ENCODE measurements around the gene NDFIP2.
"Not testable (repeated sequence)": the region's sequence is repeated elsewhere in the genome, so short reads cannot be mapped to it uniquely, and the experiment has no call there.

NDFIP2 gene

DNA sequence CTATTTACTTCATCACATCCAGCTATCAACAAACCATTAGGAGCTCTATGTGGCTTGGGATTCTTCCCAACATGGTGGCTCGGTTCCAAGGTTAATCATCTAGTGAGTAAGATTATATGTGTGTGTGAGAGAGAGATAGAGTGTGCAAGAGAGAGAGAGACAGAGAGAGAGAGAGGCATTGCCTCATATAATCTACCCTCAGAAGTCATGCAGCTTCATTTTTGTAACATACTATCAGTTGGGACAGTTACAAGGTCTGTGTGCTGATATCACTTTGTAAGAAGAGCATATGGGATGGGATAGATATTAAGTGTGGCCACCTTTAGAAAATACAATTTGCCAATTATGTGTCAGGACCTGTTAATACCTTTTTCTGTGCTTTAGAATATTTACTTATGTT, 104.1 kb downstream of the NDFIP2 start:
- DNase-seq (ENCODE audit: low read depth), result no peak
- TF ChIP-seq, protein P1, sequence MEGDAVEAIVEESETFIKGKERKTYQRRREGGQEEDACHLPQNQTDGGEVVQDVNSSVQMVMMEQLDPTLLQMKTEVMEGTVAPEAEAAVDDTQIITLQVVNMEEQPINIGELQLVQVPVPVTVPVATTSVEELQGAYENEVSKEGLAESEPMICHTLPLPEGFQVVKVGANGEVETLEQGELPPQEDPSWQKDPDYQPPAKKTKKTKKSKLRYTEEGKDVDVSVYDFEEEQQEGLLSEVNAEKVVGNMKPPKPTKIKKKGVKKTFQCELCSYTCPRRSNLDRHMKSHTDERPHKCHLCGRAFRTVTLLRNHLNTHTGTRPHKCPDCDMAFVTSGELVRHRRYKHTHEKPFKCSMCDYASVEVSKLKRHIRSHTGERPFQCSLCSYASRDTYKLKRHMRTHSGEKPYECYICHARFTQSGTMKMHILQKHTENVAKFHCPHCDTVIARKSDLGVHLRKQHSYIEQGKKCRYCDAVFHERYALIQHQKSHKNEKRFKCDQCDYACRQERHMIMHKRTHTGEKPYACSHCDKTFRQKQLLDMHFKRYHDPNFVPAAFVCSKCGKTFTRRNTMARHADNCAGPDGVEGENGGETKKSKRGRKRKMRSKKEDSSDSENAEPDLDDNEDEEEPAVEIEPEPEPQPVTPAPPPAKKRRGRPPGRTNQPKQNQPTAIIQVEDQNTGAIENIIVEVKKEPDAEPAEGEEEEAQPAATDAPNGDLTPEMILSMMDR (conservative IDR thresholded peaks at IDR 0.05; ENCODE audit: low read length), result no peak
- H3K4me3 ChIP-seq (ENCODE audit: low read length), result no peak overlapping the region

DNA sequence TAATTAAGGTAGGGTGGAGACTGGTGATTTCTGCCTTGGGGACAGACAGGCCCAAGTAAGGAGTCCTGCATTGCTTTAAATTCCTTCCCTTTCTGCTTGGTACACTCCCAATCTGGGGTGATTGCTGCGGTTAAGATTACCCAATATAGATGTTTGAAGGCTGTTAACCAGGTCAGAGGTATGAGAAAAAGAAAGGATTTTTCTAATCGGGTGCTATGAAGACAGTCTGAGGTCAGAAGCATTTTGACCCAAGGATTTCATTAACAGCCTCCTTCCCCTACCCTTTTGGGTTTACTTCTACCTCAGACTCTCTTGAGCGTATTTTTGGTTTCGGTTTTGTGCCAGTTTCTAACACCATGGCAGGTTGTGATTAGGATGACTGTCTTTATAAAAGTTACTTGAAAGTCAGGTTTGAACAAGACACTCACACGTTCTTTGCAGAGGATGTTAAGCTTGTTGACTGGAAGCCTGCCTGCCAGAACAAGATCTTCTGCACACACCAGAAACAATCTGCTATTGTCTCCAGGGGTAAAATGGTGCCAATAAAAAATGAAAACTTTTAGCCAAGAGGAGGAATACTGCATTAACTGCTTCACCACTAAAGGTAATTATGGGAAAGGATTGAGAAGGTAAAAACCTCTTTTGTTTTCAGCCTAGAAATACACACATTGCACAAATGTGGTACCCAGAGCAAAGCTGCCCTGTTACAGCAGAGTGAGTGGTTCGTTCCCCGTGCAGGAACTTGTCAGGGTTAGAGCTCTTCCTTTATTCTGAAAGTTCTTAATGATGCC, 108.8 kb downstream of the NDFIP2 start:
- H3K4me3 ChIP-seq (ENCODE audit: low read length), result peak overlapping the region; percentile 24
- TF ChIP-seq, protein P1 (conservative IDR thresholded peaks at IDR 0.05; ENCODE audit: low read length), result no peak
- peak; percentile 10 for DNase-seq (ENCODE audit: low read depth)

DNA sequence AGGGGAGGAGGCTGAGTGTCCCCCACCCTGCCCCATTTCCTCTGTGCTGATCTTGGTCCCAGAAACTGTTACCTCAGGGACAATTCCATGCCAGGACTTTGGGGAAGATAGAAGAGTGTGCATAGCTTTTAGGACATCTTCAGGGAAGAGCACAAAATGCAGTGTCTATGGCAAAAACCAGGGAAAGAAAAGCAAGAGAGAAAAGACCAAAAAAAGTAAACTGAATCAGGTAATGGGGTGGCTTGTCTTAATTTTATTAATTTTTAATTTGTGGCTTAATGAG, 109.4 kb downstream of the NDFIP2 start:
- no peak for DNase-seq (ENCODE audit: low read depth)
- TF ChIP-seq, protein P1 (conservative IDR thresholded peaks at IDR 0.05; ENCODE audit: low read length), result no peak
- H3K4me3 ChIP-seq (ENCODE audit: low read length), result no peak overlapping the region

DNA sequence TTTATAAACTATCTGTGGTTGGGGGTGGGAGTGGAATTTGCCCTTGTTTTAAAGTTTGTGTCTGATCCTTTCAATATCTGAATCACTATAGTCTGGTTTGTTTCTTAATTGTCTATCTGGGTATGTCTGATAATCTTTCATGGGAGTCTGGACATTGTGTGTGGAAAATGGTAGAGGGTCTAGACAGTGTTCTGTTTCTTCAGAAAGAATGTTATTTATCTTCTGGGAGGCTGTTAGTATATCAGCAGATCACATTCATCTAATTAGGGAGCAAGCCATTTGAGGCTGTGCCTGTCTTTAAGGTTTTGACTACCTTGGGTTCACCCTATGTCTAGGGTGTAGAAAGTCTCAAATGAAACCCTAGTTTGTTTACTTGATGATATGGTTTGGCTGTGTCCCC, 110.5 kb downstream of the NDFIP2 start:
- TF ChIP-seq, protein P1 (conservative IDR thresholded peaks at IDR 0.05; ENCODE audit: low read length), result no peak
- H3K4me3 ChIP-seq (ENCODE audit: low read length), result no peak overlapping the region
- DNase-seq (ENCODE audit: low read depth), result no peak

DNA sequence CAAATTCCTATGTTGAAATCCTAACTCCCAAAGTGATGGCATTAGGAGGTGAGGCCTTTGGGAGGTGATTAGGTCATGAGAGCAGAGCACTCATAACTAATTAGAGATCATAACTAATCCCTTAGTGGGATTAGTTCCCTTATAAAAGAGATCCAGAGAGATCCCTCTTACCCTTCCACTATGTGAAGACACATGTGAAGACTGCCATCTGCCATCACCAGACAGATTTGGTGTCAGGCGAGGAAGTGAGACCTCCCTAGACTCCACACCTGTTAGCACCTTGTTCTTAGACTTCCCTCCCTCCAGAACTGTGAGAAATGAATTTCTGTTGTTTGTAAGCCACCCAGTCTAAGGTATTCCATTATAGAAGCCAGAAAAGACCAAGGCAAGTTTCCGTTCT, 112.2 kb downstream of the NDFIP2 start:
- DNase-seq (ENCODE audit: low read depth), result peak; percentile 6
- H3K4me3 ChIP-seq (ENCODE audit: low read length), result no peak overlapping the region
- TF ChIP-seq, protein P1 (conservative IDR thresholded peaks at IDR 0.05; ENCODE audit: low read length), result no peak

DNA sequence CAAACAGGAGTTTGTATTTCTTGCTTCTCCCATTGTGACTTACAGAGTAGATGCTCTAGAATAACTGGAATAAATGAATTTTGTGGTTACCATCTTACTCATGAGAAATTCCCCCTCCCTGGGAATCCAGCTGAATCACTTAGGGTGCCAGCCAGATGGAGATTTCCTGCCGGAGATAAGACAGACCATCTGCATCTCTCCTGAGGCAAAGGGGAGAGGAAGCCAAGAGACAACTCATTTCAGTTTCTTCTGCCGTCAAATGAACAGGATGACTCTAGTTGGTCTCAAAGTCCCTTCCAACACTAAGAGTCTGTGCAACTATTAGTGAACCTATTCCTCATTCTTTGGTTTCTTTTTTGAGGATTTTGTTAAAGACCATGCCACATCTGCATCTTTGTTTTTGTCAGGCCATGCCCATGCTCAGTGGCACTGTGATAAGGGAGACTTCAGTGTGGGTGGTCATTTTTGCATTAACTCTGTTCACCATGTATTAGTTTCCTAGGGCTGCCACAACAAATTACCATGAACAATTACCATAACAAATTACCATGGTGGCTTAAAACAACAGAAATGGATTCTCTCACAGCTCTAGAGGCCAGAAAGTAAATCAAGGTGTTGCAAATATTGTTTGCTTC, 112.8 kb downstream of the NDFIP2 start:
- no peak overlapping the region for H3K4me3 ChIP-seq (ENCODE audit: low read length)
- peak; percentile 59 for DNase-seq (ENCODE audit: low read depth)
- TF ChIP-seq, protein P1 (conservative IDR thresholded peaks at IDR 0.05; ENCODE audit: low read length), result no peak

DNA sequence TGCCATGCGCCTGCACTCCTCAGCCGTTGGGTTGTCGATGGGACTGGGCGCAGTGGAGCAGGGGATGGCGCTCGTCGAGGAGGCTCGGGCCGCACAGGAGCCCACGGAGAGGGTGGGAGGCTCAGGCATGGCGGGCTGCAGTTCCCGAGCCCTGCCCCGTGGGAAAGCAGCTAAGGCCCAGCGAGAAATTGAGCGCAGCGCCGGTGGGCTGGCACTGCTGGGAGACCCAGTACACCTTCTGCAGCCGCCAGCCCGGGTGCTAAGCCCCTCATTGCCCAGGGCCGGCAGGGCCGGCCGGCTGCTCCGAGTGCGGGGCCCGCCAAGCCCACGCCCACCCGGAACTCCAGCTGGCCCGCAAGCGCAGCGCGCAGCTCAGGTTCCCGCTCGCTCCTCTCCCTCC, 119.2 kb downstream of the NDFIP2 start:
- not testable (repeated sequence) for H3K4me3 ChIP-seq (ENCODE audit: low read length); DNase-seq (ENCODE audit: low read depth)

Data from AG10803 (cell line).